Fibroblast of lung (primary cell): ENCODE data around the gene MPZL2. TPM values are rescaled to one million over a fixed set of nuclear protein-coding genes. Genes with fewer than 3 reads are reported as not detected.

Experiments used
- DNase-seq, 2 donors: peaks; one replicate each; pipeline versions ENCODE4 v3.0.0 to v3.0.0-alpha.2; 2010; ENCODE audit warnings: low read depth in 2 of 2
- H2AFZ ChIP-seq: 2 replicates; pipeline ENCODE4 v1.5.1; 2012; ENCODE audit warnings: low read length, control low read depth, inconsistent platforms
- H3K27ac ChIP-seq: 2 replicates; pipeline ENCODE4 v1.5.1; 2011; ENCODE audit warnings: low read length, control low read depth; ENCODE audit not compliant: insufficient read depth
- H3K27me3 ChIP-seq: 2 replicates; pipeline ENCODE4 v1.5.1; 2011; ENCODE audit warnings: mild to moderate bottlenecking, low read length; ENCODE audit not compliant: control insufficient read depth, insufficient read depth
- H3K36me3 ChIP-seq: 2 replicates; pipeline ENCODE4 v1.5.1; 2011; ENCODE audit warnings: low read length; ENCODE audit not compliant: control insufficient read depth, insufficient read depth
- H3K4me1 ChIP-seq: 2 replicates; pipeline ENCODE4 v1.5.1; 2011; ENCODE audit warnings: low read length; ENCODE audit not compliant: control insufficient read depth, insufficient read depth; ENCODE audit errors: extremely low read depth
- H3K4me2 ChIP-seq: 2 replicates; pipeline ENCODE4 v1.5.1; 2011; ENCODE audit warnings: low read length, control low read depth; ENCODE audit not compliant: insufficient read depth; ENCODE audit errors: extremely low read depth
- H3K4me3 ChIP-seq, 4 experiments: fragments of 200-600 bp in 1 of 4; sonication (generic) in 1 of 4; replicated peaks in 1 of 4; 2 replicates each; pipeline ENCODE4 v1.5.1; 2011 to 2016; ENCODE audit warnings: low read length in 4 of 4, low read depth in 3 of 4, mild to moderate bottlenecking in 3 of 4, control low read depth in 2 of 4, inconsistent platforms in 1 of 4, mixed read lengths in 1 of 4; ENCODE audit not compliant: insufficient read depth in 1 of 4; ENCODE audit errors: control extremely low read depth in 1 of 4
- H3K79me2 ChIP-seq: 2 replicates; pipeline ENCODE4 v1.5.1; 2012; ENCODE audit warnings: mild to moderate bottlenecking, low read length, inconsistent platforms; ENCODE audit not compliant: control insufficient read depth, insufficient read depth
- H3K9ac ChIP-seq: 2 replicates; pipeline ENCODE4 v1.5.1; 2011; ENCODE audit warnings: mild to moderate bottlenecking, low read length, control low read depth; ENCODE audit not compliant: insufficient read depth
- H3K9me3 ChIP-seq: 2 replicates; pipeline ENCODE4 v1.5.1; 2012; ENCODE audit warnings: low read depth, low read length; ENCODE audit not compliant: control insufficient read depth, insufficient read depth
- H4K20me1 ChIP-seq: 2 replicates; pipeline ENCODE4 v1.5.1; 2011; ENCODE audit warnings: low read length; ENCODE audit not compliant: control insufficient read depth, insufficient read depth; ENCODE audit errors: extremely low read depth
- CTCF ChIP-seq, 2 donors: IDR thresholded peaks in 1 of 2; conservative IDR thresholded peaks in 1 of 2; 1 replicate in 1 of 2; 2 replicates in 1 of 2; pipeline ENCODE4 v1.5.1; 2011 to 2012; ENCODE audit warnings: low read length in 2 of 2, control low read depth in 1 of 2, inconsistent platforms in 1 of 2, low read depth in 1 of 2, mild to moderate bottlenecking in 1 of 2
- EZH2 ChIP-seq: IDR thresholded peaks from 2 replicates; pipeline ENCODE4 v1.5.1; 2012; ENCODE audit warnings: low read length, control low read depth, mild to moderate bottlenecking; ENCODE audit errors: missing control alignments
- polyA plus RNA-seq, 2 donors: library from polyadenylated mRNA; depleted of rRNA in 1 of 2; stranded (reverse) in 1 of 2; unstranded in 1 of 2; fragments of >200 nt; gene quantifications; 2 replicates each; pipeline ENCODE4 v1.2.1, GENCODE V29; 2011 to 2012; ENCODE audit warnings: missing spikeins in 1 of 2
- total RNA-seq: library from RNA; depleted of rRNA; stranded (reverse); fragments of >200 nt; gene quantifications from 2 replicates; pipeline ENCODE4 v1.2.1, GENCODE V29; 2014

The MPZL2 gene
- total and polyA plus RNA-seq, 2 donors (not counting 1 experiment from before 2014, with no cell fraction given): not detected

DNA sequence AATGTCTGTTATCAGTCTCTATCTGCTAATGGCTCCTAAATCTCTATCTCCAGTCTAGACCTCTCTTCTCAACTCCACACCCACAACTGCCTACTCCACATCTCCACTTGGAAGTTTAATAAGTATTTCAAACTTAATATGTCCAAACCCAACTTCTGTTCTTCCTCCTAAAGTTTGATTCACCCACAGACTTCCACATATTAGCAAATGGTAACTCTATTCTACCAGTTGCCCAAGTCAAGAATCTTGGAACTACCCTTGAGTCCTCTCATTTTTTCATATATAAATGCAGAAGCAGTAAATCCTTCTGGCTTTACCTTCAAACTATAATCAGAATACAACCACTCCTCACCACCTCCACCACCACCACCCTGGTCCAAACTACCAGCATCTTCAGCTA is 32.6 kb downstream of the MPZL2 start:
- H3K27ac ChIP-seq: no peak overlapping the region
- no peak overlapping the region for H2AFZ ChIP-seq
- H3K79me2 ChIP-seq: no peaks in the 10 kb centered on the region
- no peak for DNase-seq
- H4K20me1 ChIP-seq: no peaks in the 10 kb centered on the region
- no peak overlapping the region for H3K4me3 ChIP-seq
- H3K4me2 ChIP-seq: no peak overlapping the region
- H3K36me3 ChIP-seq: no peaks in the 10 kb centered on the region
- no peaks in the 10 kb centered on the region for H3K9me3 ChIP-seq
- no peak overlapping the region for H3K9ac ChIP-seq
- no peaks in the 10 kb centered on the region for H3K27me3 ChIP-seq
- TF ChIP-seq CTCF (conservative IDR thresholded peaks at IDR 0.05 in 1 of 2, IDR thresholded peaks at IDR 0.05 in 1 of 2; ENCODE audit: low read depth in 1 of 2, low read length in 2 of 2) (no peak), EZH2 (no peak)
- H3K4me1 ChIP-seq: no peaks in the 10 kb centered on the region

DNA sequence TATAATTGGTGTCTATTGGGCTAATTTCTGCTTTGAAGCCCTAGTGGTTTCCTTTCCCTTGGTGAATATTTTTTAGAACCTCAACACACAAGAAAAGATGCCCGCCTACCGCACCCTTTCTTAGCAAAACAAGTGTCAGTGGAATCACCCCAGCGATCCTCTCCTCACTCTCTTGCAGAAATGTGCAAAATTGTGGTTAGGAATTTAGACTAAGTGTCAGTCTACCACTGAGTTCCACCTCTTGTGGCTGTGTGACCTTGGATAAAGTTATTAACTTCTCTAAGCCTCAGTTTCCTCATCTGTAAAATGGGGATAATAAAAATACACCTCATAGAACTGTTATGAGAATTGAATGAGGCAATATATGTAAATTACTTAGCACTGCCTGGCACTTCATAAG is 34.0 kb downstream of the MPZL2 start:
- Histone ChIP-seq H3K4me3 (no peak overlapping the region), H3K27ac (no peak overlapping the region), H3K4me1 (no peaks in the 10 kb centered on the region), H3K4me2 (no peak overlapping the region), H3K27me3 (no peaks in the 10 kb centered on the region), H3K36me3 (no peaks in the 10 kb centered on the region), H3K9me3 (no peaks in the 10 kb centered on the region), H4K20me1 (no peaks in the 10 kb centered on the region), H3K9ac (no peak overlapping the region), H2AFZ (no peak overlapping the region), H3K79me2 (no peaks in the 10 kb centered on the region)
- DNase-seq: no peak
- no peak for TF ChIP-seq CTCF (conservative IDR thresholded peaks at IDR 0.05 in 1 of 2, IDR thresholded peaks at IDR 0.05 in 1 of 2; ENCODE audit: low read depth in 1 of 2, low read length in 2 of 2)
- no peak for TF ChIP-seq EZH2

- Histone ChIP-seq H3K27ac (no peak overlapping the region), H3K4me1 (no peaks in the 10 kb centered on the region), H3K9ac (no peak overlapping the region), H3K79me2 (no peaks in the 10 kb centered on the region), H3K9me3 (no peaks in the 10 kb centered on the region), H3K4me2 (no peak overlapping the region), H3K36me3 (no peaks in the 10 kb centered on the region), H3K27me3 (no peaks in the 10 kb centered on the region), H4K20me1 (no peaks in the 10 kb centered on the region), H3K4me3 (no peak overlapping the region), H2AFZ (no peak overlapping the region)
- no peak for TF ChIP-seq CTCF (conservative IDR thresholded peaks at IDR 0.05 in 1 of 2, IDR thresholded peaks at IDR 0.05 in 1 of 2; ENCODE audit: low read depth in 1 of 2, low read length in 2 of 2)
- TF ChIP-seq EZH2: no peak
- DNase-seq: peak in 1 of 2 donors; percentile 57
Measured at GRCh38 chr11:118229274-118229847, 34.7 kb downstream of the MPZL2 start.
